Testis (tissue), 3 donors: ENCODE data around the gene TNFAIP3. TPM values are rescaled to one million over a fixed set of nuclear protein-coding genes. Genes with fewer than 3 reads are reported as not detected.

Source experiments
- DNase-seq: peaks from one replicate; pipeline ENCODE4 v3.0.0-alpha.2; 2019
- H3K27ac ChIP-seq, 2 donors: fragments of 200-600 bp; sonication (generic); one replicate each; pipeline ENCODE4 v1.5.1; 2019
- H3K27me3 ChIP-seq: fragments of 200-600 bp; sonication (generic); one replicate; pipeline ENCODE4 v1.5.1; 2019
- H3K36me3 ChIP-seq: fragments of 200-600 bp; sonication (generic); one replicate; pipeline ENCODE4 v1.5.1; 2017; ENCODE audit warnings: low read depth; ENCODE audit errors: missing control alignments
- H3K4me1 ChIP-seq: fragments of 200-600 bp; sonication (generic); one replicate; pipeline ENCODE4 v1.5.1; 2019
- H3K4me3 ChIP-seq, 2 donors: fragments of 200-600 bp; sonication (generic); one replicate each; pipeline ENCODE4 v1.5.1; 2017 to 2019
- H3K9me3 ChIP-seq: fragments of 200-600 bp; sonication (generic); one replicate; pipeline ENCODE4 v1.5.1; 2017
- POLR2A ChIP-seq: fragments of 450-650 bp; IDR thresholded peaks from one replicate; pipeline ENCODE4 v1.6.1; 2017; ENCODE audit warnings: antibody characterized with exemption, mild to moderate bottlenecking, moderate library complexity
- WGBS, 2 donors: methylation state at CpG; one replicate each; pipeline ENCODE4 v1.1.5; 2018; 5-methylcytosine and 5-hydroxymethylcytosine counted together
- intact Hi-C: fragments of 100-400 bp; cut with DNase I; formaldehyde crosslinking; loops from one replicate; pipeline ENCODE4 v1.15.1; 2023; ENCODE audit warnings: low total_unique reads
- polyA plus RNA-seq: library from polyadenylated mRNA; stranded (reverse); fragments of 350-450 nt; fragmentation: Illumina TruSeq; extraction: RNeasy Lipid Tissue Mini Kit (QIAGEN cat#74804); gene quantifications from one replicate; pipeline ENCODE4 v1.2.3, GENCODE V29; 2014; ENCODE audit warnings: low read depth, low replicate concordance; ENCODE audit not compliant: insufficient read depth
- total RNA-seq, 2 donors: library from RNA; depleted of rRNA; stranded (reverse); fragments of >200 nt; gene quantifications; one replicate each; pipeline ENCODE4 v1.2.3, GENCODE V29; 2016
- TF ChIP-seq, protein P1 (sequence below), 3 experiments: fragments of 450-650 bp in 2 of 3; fragments of 200-600 bp in 1 of 3; sonication (generic) in 1 of 3; IDR thresholded peaks; one replicate each; pipeline ENCODE4 v1.5.1; 2016 to 2019; ENCODE audit warnings: antibody characterized with exemption in 3 of 3, mild to moderate bottlenecking in 2 of 3, moderate library complexity in 1 of 3

TNFAIP3 gene
- total and polyA plus RNA-seq, 3 donors from 2014 or later = 12.6 to 25.1 (median 15.2) TPM

DNA sequence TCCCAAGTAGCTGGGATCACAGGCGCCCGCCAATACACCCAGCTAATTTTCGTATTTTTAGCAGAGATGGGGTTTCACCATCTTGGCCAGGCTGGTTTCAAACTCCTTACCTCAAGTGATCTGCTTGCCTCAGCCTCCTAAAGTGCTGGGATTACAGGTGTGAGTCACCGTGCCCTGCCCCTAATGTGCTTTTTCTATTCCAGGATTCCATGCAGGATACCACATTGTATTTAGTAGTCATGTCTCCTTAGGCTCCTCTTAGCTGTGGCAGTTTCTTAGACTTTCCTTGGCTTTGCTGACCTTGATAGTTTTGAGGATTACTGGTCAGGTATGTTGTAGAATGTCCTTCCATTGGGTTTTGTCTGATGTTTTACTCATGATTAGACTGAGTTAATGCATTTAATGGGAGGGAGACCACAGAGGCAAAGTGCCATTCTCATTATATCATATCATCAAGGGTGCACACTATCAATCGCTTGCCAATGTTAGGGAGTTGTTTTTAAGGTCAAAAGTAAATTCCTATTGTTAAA, 39.6 kb upstream of the TNFAIP3 start:
- no peak for TF ChIP-seq POLR2A
- TF ChIP-seq, protein P1, sequence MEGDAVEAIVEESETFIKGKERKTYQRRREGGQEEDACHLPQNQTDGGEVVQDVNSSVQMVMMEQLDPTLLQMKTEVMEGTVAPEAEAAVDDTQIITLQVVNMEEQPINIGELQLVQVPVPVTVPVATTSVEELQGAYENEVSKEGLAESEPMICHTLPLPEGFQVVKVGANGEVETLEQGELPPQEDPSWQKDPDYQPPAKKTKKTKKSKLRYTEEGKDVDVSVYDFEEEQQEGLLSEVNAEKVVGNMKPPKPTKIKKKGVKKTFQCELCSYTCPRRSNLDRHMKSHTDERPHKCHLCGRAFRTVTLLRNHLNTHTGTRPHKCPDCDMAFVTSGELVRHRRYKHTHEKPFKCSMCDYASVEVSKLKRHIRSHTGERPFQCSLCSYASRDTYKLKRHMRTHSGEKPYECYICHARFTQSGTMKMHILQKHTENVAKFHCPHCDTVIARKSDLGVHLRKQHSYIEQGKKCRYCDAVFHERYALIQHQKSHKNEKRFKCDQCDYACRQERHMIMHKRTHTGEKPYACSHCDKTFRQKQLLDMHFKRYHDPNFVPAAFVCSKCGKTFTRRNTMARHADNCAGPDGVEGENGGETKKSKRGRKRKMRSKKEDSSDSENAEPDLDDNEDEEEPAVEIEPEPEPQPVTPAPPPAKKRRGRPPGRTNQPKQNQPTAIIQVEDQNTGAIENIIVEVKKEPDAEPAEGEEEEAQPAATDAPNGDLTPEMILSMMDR (IDR thresholded peaks at IDR 0.05) = no peak

DNA sequence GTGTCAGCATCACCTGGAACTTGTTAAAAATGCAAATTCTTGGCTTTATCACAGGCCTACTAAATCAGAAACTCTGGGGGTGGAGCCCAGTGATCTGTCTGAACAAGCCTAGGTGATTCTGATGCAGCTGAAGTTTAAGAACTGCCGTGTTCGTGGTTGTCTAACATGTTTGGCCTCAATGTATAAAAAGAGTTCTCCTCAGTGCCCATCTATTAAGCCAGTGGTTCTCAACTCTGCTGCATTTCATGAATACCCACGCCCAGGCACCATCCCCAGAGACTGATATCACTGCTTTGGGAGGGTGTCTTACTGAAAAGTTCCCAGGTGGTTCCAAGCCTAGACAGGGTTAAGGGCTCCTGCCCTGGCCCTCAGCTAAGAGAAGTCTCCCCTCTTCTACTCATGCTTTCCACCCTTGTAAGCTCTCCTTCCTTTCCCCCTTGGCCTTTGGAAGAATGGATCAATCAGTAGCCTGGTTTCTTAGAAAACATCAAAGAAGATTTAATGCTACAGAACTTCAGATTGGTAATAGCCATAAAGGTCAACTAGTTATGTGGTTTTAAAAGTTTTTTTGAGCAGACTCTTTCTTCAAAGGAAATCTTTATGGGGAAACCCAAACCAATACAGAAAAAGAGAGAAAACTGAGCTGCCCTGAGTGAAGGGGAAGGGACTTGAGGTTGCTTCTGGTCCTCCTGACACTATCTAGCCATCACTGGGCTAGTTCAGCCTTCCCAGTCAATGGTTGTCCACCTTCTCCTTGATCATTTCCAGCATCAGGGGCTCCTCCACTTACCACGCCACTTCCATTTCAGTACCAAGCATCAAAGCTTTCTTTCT, 38.9 kb upstream of the TNFAIP3 start:
- no peaks in the 10 kb centered on the region for H3K9me3 ChIP-seq
- no peak for DNase-seq
- H3K27ac ChIP-seq = no peak overlapping the region
- intact Hi-C loops = no loop called here
- peaks cover 6% of the 10 kb centered on the region for H3K4me1 ChIP-seq
- no peak overlapping the region for H3K4me3 ChIP-seq
- no peak for TF ChIP-seq POLR2A
- TF ChIP-seq, protein P1 (IDR thresholded peaks at IDR 0.05) = no peak
- H3K36me3 ChIP-seq = no peaks in the 10 kb centered on the region
- H3K27me3 ChIP-seq = no peaks in the 10 kb centered on the region
- WGBS, 2 donors = 96 to 97% methylated on average over 4 of the region's 4 CpGs

More for the DNA sequence above, 39.6 kb upstream of the TNFAIP3 start:
- WGBS, 2 donors = 97 to 100% methylated on average over 5 of the region's 5 CpGs
- Histone ChIP-seq H3K36me3 (no peaks in the 10 kb centered on the region), H3K27ac (no peak overlapping the region), H3K4me3 (no peak overlapping the region), H3K4me1 (peaks cover 6% of the 10 kb centered on the region), H3K27me3 (no peaks in the 10 kb centered on the region), H3K9me3 (no peaks in the 10 kb centered on the region)
- intact Hi-C loops = no loop called here
- DNase-seq = no peak

DNA sequence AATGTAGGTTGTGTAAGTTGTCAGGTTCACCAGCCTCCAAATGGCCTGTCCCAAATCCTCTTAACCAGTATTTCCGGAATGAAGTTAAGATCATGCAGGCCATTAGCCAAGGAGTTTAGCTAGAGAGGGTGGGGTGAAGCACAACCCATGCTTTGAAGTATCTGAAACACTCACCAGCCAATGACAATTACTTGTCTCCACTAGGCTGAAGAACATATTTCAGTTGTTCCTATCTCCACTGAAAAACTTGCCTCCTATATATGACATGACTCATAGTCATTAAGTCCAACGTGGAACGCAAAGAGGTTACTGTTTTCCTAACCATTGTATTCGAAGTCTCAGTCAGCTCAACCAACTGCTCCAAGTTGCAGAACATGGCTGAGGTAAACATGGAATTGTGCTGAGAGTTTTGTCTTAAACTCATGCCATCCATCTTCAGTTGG, 37.4 kb upstream of the TNFAIP3 start:
- no peaks in the 10 kb centered on the region for H3K36me3 ChIP-seq
- no peaks in the 10 kb centered on the region for H3K4me1 ChIP-seq
- 93 to 94% methylated on average over 4 of the region's 4 CpGs for WGBS, 2 donors
- TF ChIP-seq POLR2A = no peak
- TF ChIP-seq, protein P1 (IDR thresholded peaks at IDR 0.05) = no peak
- no peaks in the 10 kb centered on the region for H3K9me3 ChIP-seq
- H3K27ac ChIP-seq = no peak overlapping the region
- intact Hi-C loops = no loop called here
- H3K4me3 ChIP-seq = no peak overlapping the region
- H3K27me3 ChIP-seq = no peaks in the 10 kb centered on the region
- no peak for DNase-seq

DNA sequence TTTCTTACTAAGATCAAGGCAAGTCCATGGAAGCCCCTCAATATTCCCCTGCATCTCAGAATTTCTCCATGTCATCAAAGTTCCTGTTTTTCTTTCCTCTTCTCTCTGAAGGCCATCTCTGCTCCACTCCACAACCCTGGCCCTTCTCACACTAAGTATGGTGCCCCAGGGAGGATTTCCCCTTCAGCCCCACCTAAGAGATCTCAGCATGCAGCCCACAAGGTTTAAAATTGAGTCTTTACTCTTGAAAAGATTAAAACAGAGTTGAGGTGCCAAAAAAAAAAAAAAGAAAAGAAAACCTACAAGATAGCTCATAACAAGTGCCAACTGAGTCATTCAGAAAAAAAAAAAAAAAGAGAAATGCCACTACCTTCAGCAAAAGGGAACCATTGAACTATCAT, 36.5 kb upstream of the TNFAIP3 start:
- Histone ChIP-seq H3K9me3 (no peaks in the 10 kb centered on the region), H3K4me3 (no peak overlapping the region), H3K27me3 (no peaks in the 10 kb centered on the region), H3K36me3 (no peaks in the 10 kb centered on the region), H3K27ac (no peak overlapping the region), H3K4me1 (no peaks in the 10 kb centered on the region)
- intact Hi-C loops = no loop called here
- TF ChIP-seq, protein P1 (IDR thresholded peaks at IDR 0.05) = no peak
- no peak for TF ChIP-seq POLR2A
- no peak for DNase-seq
